GM12801 (cell line): Measurements from ENCODE around the gene AFF3.

Experiments
- CTCF ChIP-seq: IDR thresholded peaks from one replicate; pipeline ENCODE4 v1.5.1; 2011; ENCODE audit warnings: control low read depth; ENCODE audit not compliant: insufficient read length; ENCODE audit errors: extremely low read depth

The AFF3 gene

GRCh38 chr2:100166701-100167100, 24.3 kb upstream of the AFF3 start:
- TF ChIP-seq CTCF, result no peak

- no peak for TF ChIP-seq CTCF
Observed at GRCh38 chr2:100163605-100164004, 21.2 kb upstream of the AFF3 start.

DNA sequence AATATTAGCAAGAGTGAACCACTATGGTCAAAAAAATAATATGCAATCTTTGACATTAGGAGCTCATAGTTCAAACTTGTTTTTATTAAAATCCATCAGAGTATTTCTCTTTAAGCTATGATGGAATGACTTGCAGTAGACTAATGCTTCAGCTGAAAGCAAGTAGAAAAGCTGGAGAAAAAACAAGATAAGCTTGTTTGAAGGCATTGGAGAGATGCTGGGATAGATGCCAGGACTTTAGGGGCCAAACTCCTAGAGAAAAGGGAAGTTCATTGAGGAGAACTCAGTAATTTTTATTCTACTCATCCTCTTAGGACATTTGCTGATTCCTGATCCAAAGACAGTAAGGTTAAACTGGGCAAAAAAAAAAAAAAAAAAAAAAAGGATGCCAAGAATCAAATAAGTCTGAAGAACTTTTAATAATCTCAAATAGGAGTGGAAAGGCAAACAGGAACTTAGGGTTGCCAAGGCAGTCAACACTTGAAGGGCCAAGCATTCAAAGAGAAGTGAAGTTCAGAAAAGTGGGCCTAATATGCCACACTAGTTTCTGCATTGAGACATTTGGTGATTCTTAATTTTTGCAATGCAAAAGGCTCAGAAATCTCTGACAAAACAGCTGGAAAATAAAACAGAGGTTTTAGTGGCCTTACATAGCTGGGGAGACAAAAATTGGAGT, 19.7 kb upstream of the AFF3 start:
- no peak for TF ChIP-seq CTCF

DNA sequence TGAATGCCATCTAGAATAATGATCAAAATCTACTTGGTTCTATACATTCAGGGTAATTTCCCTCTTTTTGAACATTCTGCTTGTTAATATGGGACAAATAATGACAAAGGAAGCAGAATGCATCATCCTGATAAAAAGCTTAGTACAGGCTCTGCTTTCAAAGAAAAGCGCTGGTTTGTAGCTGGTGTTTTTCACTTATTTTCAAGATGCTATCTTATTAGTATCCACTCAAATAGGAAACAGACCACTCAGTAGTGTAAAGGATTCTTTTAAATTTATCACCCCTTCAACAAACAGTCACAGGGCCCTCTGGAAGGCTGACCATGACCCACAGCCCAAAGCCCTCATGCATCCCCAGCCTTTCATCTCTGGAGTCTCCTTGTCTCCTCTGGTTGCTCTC, 18.0 kb upstream of the AFF3 start:
- TF ChIP-seq CTCF, result no peak

- TF ChIP-seq CTCF, result no peak
Observed at GRCh38 chr2:100151310-100151709, 8.9 kb upstream of the AFF3 start.

DNA sequence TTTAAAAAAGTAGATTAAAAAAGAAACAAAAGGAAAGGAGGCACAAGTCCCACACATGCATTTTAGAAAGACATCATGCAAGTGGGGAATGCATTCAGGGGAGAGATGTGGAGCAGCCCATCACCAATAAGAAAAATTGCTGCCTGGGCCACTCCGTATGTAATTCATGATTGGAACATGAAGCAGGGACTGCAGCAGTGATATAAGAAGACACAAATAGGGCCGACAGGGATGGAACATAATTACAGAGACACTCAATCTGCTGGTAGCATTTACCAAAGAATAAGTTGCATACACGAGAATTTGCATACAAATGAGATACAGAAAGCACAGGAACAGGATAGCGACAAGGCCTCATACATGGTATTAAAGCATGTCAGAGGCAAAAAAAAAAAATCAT, 6.5 kb upstream of the AFF3 start:
- no peak for TF ChIP-seq CTCF

DNA sequence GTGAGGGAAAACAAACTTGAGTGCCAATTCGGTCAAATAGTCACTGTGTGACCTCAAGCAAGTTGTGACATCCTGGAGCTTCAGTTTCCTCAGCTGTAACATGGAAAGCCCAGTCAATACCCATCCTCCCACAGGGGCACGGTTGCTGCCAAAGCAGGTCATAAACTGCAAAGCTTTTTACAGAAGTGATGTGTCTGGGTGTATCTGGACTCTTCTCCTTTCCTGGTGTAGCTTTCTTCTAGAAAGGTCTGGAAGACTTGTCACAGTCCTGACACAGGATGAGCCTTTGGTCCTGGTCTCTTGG, 4.2 kb upstream of the AFF3 start:
- no peak for TF ChIP-seq CTCF
